ENCODE data around the gene ECHDC1.
"Not testable (repeated sequence)": the region's sequence is repeated elsewhere in the genome, so short reads cannot be mapped to it uniquely, and the experiment has no call there.

ECHDC1 gene, protein sequence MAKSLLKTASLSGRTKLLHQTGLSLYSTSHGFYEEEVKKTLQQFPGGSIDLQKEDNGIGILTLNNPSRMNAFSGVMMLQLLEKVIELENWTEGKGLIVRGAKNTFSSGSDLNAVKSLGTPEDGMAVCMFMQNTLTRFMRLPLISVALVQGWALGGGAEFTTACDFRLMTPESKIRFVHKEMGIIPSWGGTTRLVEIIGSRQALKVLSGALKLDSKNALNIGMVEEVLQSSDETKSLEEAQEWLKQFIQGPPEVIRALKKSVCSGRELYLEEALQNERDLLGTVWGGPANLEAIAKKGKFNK

DNA sequence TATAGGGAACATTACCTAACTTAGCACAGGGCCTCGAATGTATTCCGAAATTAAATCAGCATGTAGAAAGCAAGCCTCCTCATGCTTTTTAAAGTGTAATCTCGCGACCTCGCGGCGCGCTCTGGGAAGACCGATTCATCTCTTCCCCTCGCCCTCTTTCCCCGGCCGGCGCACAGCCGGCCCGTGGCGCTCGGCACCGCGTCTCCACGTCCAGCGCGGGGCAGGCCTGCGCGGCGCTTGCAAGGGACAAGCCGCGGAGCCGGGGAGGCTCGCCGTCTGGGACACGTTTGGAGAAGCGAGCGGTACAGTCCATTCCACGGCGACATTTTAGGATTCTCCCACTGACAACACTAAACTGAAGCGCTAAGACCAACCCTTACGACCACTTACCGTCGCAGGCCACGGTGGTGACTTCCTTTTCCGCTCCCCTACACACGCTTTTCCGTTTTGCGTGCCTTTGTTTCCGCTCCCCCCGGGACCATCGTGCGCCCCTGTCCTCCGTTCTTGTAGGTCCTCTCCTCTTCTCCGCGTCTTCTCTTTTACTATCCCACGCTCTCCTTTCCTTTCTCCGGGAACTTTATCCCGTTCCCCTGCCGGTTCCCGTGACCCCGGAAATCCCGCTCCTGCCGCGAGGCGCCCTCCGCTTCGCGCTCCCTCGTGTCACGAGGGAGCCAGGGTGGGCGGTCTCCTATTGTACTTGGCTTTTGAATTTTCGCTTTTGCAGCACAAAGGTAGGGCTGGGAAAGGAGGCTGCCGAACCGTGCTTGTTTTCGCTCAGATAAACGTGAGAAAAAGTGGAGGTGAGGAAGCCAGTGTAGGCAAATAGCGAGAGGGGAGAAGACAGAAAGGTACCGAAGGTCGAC is at the start of gene ECHDC1:
ECHDC1 (minus strand) TSS at position 664 of the 863 bp plus-strand sequence. CDS start 12,581 bp downstream, outside the sequence.
- peak within 1 kb of the TSS; percentile 94 for H3K4me3 ChIP-seq (ENCODE audit: low read length)
- peak; percentile 55 for DNase-seq (ENCODE audit: low read depth)
- TF ChIP-seq, protein P1, sequence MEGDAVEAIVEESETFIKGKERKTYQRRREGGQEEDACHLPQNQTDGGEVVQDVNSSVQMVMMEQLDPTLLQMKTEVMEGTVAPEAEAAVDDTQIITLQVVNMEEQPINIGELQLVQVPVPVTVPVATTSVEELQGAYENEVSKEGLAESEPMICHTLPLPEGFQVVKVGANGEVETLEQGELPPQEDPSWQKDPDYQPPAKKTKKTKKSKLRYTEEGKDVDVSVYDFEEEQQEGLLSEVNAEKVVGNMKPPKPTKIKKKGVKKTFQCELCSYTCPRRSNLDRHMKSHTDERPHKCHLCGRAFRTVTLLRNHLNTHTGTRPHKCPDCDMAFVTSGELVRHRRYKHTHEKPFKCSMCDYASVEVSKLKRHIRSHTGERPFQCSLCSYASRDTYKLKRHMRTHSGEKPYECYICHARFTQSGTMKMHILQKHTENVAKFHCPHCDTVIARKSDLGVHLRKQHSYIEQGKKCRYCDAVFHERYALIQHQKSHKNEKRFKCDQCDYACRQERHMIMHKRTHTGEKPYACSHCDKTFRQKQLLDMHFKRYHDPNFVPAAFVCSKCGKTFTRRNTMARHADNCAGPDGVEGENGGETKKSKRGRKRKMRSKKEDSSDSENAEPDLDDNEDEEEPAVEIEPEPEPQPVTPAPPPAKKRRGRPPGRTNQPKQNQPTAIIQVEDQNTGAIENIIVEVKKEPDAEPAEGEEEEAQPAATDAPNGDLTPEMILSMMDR (conservative IDR thresholded peaks at IDR 0.05; ENCODE audit: low read length): 0 out of 2 replicates have a peak, but pooled peaks have one; percentile 2

DNA sequence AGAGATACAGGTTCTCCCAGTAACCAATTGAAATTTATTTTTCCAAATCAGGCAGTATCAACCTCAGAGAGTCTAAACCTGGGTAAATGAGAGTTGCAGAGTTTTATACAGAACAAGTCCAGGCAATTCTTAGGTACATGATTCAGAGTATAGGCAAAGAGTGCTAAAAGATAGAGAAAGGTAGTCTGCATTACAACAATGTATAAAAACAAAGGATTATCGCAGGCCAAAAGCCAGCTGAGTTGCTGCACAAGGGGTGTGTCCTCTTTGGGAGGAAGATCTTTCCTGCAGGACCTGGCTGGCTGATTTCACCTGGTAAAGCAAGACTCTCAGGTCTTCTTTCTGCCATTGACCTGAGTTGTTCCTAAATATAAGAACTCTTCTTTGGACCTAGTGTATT is 48.9 kb upstream of the ECHDC1 start:
- no peak overlapping the region for H3K4me3 ChIP-seq (ENCODE audit: low read length)
- DNase-seq (ENCODE audit: low read depth): no peak
- TF ChIP-seq, protein P1 (conservative IDR thresholded peaks at IDR 0.05; ENCODE audit: low read length): no peak

DNA sequence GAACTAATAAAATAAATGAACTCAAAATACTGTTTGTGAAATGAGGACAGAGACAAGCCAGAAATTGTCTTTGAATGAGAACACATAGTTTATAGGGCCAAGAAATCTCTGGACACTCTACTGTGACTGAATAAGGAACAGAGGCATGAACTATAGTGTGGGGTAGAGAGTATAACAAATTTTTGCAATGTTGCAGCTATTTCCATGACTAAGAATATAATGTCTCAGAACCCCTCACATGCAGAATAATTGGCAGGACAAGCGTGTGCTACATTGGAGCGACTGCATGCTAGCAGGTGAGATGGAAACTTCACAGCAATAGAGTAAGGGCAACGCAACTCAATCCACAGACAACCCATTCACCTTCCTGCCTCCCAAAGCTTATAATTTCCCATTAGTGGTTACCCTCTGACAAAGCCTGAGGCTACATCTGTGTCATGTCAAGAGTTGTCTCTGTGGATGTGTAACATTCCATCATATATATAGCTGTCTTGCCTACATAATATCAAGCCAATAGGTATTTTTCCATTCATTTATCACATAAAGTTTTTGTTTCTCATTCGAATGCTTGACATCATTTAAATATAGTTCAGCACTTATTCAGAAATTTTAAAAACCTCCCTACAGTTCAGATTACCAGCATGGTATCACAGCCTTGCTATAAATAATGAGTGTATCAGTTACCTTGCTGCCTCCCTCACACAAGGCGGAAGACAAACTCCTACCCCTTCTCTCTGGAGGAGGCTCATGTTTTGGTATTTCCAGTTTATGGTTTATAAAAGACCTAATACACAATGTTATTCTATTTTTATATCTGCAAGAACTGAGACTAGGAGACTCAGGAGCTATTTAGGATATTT is 47.9 kb upstream of the ECHDC1 start:
- no peak overlapping the region for H3K4me3 ChIP-seq (ENCODE audit: low read length)
- DNase-seq (ENCODE audit: low read depth): no peak
- TF ChIP-seq, protein P1 (conservative IDR thresholded peaks at IDR 0.05; ENCODE audit: low read length): no peak

DNA sequence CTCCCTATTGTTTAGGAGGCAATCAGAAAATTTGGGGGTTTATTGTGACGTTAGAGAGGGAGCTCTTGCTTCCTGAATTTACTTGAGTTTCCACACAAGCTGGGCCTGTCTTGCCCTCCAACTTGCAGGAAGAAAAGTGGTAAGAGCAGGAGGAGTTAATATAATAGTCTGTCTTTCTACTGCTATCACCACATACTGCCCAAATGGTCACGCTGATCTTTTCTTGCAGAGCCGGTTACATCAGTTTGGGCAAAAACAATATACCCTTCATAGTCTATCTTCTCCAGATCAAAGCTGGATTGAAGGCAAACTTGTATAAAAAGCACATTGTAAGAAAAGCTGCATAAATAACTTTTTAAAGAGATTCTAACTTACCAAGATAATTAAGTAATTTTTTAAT is 46.3 kb upstream of the ECHDC1 start:
- TF ChIP-seq, protein P1 (conservative IDR thresholded peaks at IDR 0.05; ENCODE audit: low read length): no peak
- H3K4me3 ChIP-seq (ENCODE audit: low read length): no peak overlapping the region
- no peak for DNase-seq (ENCODE audit: low read depth)

DNA sequence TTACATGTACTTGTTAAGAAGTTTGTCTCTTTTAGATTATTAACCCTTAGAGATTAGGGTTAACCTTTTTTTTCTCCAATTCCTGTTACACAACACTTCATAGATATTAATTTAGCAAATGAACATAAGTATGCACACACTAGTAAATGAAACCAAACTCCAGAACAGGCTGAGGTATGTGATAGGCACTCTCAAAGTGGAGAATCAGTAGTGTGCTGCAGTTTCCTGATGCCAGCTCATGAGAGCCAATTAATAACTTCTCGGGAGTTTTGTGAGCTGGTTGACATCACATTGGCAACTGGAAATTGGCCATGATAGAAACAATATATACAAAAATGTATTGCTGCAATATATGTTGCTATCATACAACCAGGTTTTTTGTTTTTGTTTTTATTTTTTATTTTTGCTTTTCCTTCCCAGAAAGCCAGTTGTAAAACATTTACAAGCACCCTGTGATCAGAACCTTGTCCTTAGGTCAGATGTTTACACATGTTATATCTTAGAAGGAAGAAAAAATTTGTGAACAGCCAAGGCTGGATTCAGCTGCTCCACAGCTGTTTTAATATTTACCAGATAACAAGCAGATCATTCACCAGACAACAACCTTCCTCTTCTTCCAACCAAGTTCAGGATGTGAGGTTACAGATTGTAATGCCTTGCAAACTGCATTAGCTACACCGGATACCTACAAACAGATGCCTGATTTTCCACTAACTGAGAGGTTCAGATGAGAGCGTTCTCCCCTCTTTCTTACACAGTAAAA is 42.4 kb upstream of the ECHDC1 start:
- TF ChIP-seq, protein P1 (conservative IDR thresholded peaks at IDR 0.05; ENCODE audit: low read length): no peak
- no peak overlapping the region for H3K4me3 ChIP-seq (ENCODE audit: low read length)
- DNase-seq (ENCODE audit: low read depth): no peak

DNA sequence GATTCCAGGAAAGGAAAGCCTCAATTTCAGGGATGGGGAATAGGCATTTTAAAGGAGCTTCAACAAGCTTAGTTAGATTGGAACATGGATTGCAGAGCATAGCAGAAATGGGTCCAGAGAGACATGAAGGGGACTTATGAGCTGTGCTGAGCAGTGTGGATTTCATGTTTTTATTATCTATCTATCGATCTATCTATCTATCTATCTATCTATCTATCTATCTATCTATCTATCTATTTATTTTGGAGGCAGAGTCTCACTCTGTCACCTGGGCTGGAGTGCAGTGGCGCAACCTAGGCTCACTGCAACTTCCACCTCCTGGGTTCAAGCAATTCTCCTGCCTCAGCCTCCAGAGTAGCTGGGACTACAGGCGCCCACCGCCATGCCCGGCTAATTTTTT is 41.4 kb upstream of the ECHDC1 start:
- DNase-seq (ENCODE audit: low read depth); H3K4me3 ChIP-seq (ENCODE audit: low read length): not testable (repeated sequence)

Measured in AG10803 (cell line).